GM12878 (cell line): ENCODE measurements around the gene FAM234A. TPM values are rescaled to one million over a fixed set of nuclear protein-coding genes. Genes with fewer than 3 reads are reported as not detected.
A peak's percentile ranks its signal among the peaks of the same experiment; 100 is the strongest.

Experiments used
- ATAC-seq: fragments of 200-7000 bp; cut with Tn5 transposase; 3 replicates; pipeline ENCODE4 v1.9.1; 2020; ENCODE audit warnings: mild to moderate bottlenecking, moderate library complexity
- BruUV-seq: library from RNA; stranded (reverse); fragments of 400-500 nt; replicated peaks from 2 replicates; lab custom pipeline; 2021; lab: Mats Ljungman, UMichigan
- CTCF ChIA-PET: fragments of 300-600 bp; sonication (Branson Sonifier 250); formaldehyde crosslinking; extraction: SDS; loops from one replicate; lab custom pipeline; 2021; ENCODE audit warnings: inconsistent platforms; lab: Yijun Ruan, JAX
- POLR2A ChIA-PET: fragments of 350-600 bp; formaldehyde crosslinking; extraction: SDS; loops from one replicate; lab custom pipeline; 2021; ENCODE audit warnings: inconsistent platforms; lab: Charles Lee
- RAD21 ChIA-PET: fragments of 300-600 bp; sonication (Branson Sonifier 250); formaldehyde crosslinking; loops from one replicate; lab custom pipeline; 2023; ENCODE audit warnings: antibody characterized with exemption; ENCODE audit not compliant: unreplicated experiment; lab: Charles Lee
- SMC1A ChIA-PET: fragments of 300-600 bp; sonication (Branson Sonifier 250); formaldehyde crosslinking; loops from one replicate; lab custom pipeline; 2023; ENCODE audit not compliant: unreplicated experiment, uncharacterized antibody; lab: Charles Lee
- DNase-seq: peaks from one replicate; pipeline ENCODE4 v3.0.0-alpha.2; 2011; ENCODE audit warnings: low read depth, low spot score
- FAIRE-seq: peaks from 3 replicates; lab custom pipeline; 2011; peaks lifted over from hg19 to GRCh38; lab: Jason Lieb, UNC
- H2AFZ ChIP-seq: 2 replicates; pipeline ENCODE4 v1.6.0; 2011; ENCODE audit warnings: low read depth, low read length, control low read depth; ENCODE audit not compliant: control insufficient read depth
- H3K27ac ChIP-seq: 2 replicates; pipeline ENCODE4 v1.5.1; 2011; ENCODE audit warnings: control low read depth; ENCODE audit not compliant: control insufficient read depth, insufficient read depth
- H3K27me3 ChIP-seq, 2 experiments: replicated peaks in 1 of 2; 2 replicates each; pipeline versions ENCODE4 v1.6.0 to v1.6.1; 2011; ENCODE audit warnings: low read length in 1 of 2; ENCODE audit not compliant: control insufficient read depth in 2 of 2, insufficient read depth in 2 of 2
- H3K36me3 ChIP-seq, 2 experiments: 2 replicates each; pipeline ENCODE4 v1.5.1; 2011; ENCODE audit warnings: low read length in 1 of 2; ENCODE audit not compliant: control insufficient read depth in 2 of 2, insufficient read depth in 2 of 2
- H3K4me1 ChIP-seq: 2 replicates; pipeline ENCODE4 v1.6.1; 2011; ENCODE audit warnings: mild to moderate bottlenecking, low read length, moderate library complexity, mixed read lengths; ENCODE audit not compliant: control insufficient read depth, insufficient read depth
- H3K4me2 ChIP-seq: 2 replicates; pipeline ENCODE4 v1.6.0; 2011; ENCODE audit warnings: control low read depth; ENCODE audit not compliant: control insufficient read depth, insufficient read depth
- H3K4me3 ChIP-seq: fragments of 200-600 bp; sonication (generic); 2 replicates; pipeline ENCODE4 v1.5.1; 2016
- H3K79me2 ChIP-seq: 2 replicates; pipeline ENCODE4 v1.6.0; 2011; ENCODE audit warnings: low read length; ENCODE audit not compliant: control insufficient read depth, insufficient read depth
- H3K9ac ChIP-seq: 2 replicates; pipeline ENCODE4 v1.8.0; 2011; ENCODE audit warnings: low read length, control low read depth, mixed read lengths; ENCODE audit not compliant: control insufficient read depth, insufficient read depth
- H3K9me3 ChIP-seq: replicated peaks from 3 replicates; pipeline ENCODE4 v1.5.1; 2011; ENCODE audit warnings: mild to moderate bottlenecking, low read length; ENCODE audit not compliant: control insufficient read depth, insufficient read depth
- H4K20me1 ChIP-seq: 2 replicates; pipeline ENCODE4 v1.6.0; 2011; ENCODE audit not compliant: control insufficient read depth, insufficient read depth
- E4F1 ChIP-seq: fragments of 450-650 bp; IDR thresholded peaks from 2 replicates; pipeline ENCODE4 v1.6.1; 2018; ENCODE audit warnings: borderline replicate concordance, mild to moderate bottlenecking; ENCODE audit not compliant: partially characterized antibody
- HDAC6 ChIP-seq: fragments of 200-600 bp; sonication (generic); IDR thresholded peaks from one replicate; pipeline ENCODE4 v1.8.0; 2017; ENCODE audit warnings: antibody characterized with exemption; ENCODE audit not compliant: unreplicated experiment
- HSF1 ChIP-seq: fragments of 150-350 bp; IDR thresholded peaks from 2 replicates; pipeline ENCODE4 v1.6.1; 2014; ENCODE audit warnings: mild to moderate bottlenecking, low read depth, low read length
- IRF4 ChIP-seq: IDR thresholded peaks from 2 replicates; pipeline ENCODE4 v1.6.1; 2011; ENCODE audit warnings: low read depth, low read length
- SUZ12 ChIP-seq: fragments of 200-600 bp; sonication (generic); IDR thresholded peaks from one replicate; pipeline ENCODE4 v1.6.1; 2018; ENCODE audit warnings: antibody characterized with exemption, mild to moderate bottlenecking; ENCODE audit not compliant: unreplicated experiment
- YY1 ChIP-seq: IDR thresholded peaks from 2 replicates; pipeline ENCODE4 v1.6.1; 2011; ENCODE audit warnings: low read depth, mild to moderate bottlenecking, low read length
- WGBS: methylation state at CpG from one replicate; pipeline ENCODE4 v1.1.6; 2016; ENCODE audit warnings: low lambda C conversion rate; ENCODE audit not compliant: insufficient replicate concordance, insufficient coverage; ENCODE audit errors: missing lambda C conversion rate; 5-methylcytosine and 5-hydroxymethylcytosine counted together
- in situ Hi-C: fragments of 300-500 bp; cut with MboI; formaldehyde crosslinking; loops from 9 replicates; pipeline ENCODE4 v1.14.3; 2018; ENCODE audit warnings: mixed read lengths
- intact Hi-C: fragments of 100-400 bp; cut with micrococcal nuclease; formaldehyde crosslinking; loops from one replicate; pipeline ENCODE4 v1.14.2; 2022; ENCODE audit not compliant: unreplicated experiment
- polyA plus RNA-seq, 11 experiments: library from polyadenylated mRNA; depleted of rRNA in 4 of 11; unstranded in 6 of 11; stranded (reverse) in 5 of 11; fragments of >200 nt; fragmentation: Nextera tagmentation in 4 of 11; fragmentation: Illumina TruSeq in 1 of 11; extraction: Ambion mirVana in 4 of 11; extraction: Trizol in 1 of 11; gene quantifications; 1 replicate in 1 of 11; 2 replicates in 10 of 11; pipeline versions ENCODE4 v1.2.1 to v1.2.3, GENCODE V29; 2011 to 2016; ENCODE audit warnings: inconsistent platforms in 2 of 11, missing spikeins in 2 of 11, low read depth in 1 of 11
- total RNA-seq, 4 experiments: library from RNA; depleted of rRNA in 3 of 4; stranded (reverse); fragments of >200 nt in 3 of 4; fragmentation: Illumina TruSeq in 1 of 4; extraction: Trizol in 1 of 4; gene quantifications; 2 replicates each; pipeline versions ENCODE4 v1.2.1 to v1.2.3, GENCODE V29; 2013 to 2021
- TF ChIP-seq, protein P1 (sequence below): fragments of 450-650 bp; formaldehyde crosslinking; IDR thresholded peaks from 2 replicates; pipeline ENCODE4 v1.4.0; 2022; ENCODE audit warnings: mild to moderate bottlenecking, moderate library complexity
- TF ChIP-seq, protein P2 (sequence below): fragments of 450-650 bp; formaldehyde crosslinking; IDR thresholded peaks from 2 replicates; pipeline ENCODE4 v1.4.0; 2020; ENCODE audit warnings: mild to moderate bottlenecking, moderate library complexity

FAM234A gene
- total and polyA plus RNA-seq, 10 of the 15 experiments (the other 5 are each of a cell fraction or from before 2014, with no cell fraction given), result 1.6 to 37.6 (median 17.3) TPM

GRCh38 chr16:273547-274421, 39.2 kb downstream of the FAM234A start (continued):
- TF ChIP-seq, protein P1, sequence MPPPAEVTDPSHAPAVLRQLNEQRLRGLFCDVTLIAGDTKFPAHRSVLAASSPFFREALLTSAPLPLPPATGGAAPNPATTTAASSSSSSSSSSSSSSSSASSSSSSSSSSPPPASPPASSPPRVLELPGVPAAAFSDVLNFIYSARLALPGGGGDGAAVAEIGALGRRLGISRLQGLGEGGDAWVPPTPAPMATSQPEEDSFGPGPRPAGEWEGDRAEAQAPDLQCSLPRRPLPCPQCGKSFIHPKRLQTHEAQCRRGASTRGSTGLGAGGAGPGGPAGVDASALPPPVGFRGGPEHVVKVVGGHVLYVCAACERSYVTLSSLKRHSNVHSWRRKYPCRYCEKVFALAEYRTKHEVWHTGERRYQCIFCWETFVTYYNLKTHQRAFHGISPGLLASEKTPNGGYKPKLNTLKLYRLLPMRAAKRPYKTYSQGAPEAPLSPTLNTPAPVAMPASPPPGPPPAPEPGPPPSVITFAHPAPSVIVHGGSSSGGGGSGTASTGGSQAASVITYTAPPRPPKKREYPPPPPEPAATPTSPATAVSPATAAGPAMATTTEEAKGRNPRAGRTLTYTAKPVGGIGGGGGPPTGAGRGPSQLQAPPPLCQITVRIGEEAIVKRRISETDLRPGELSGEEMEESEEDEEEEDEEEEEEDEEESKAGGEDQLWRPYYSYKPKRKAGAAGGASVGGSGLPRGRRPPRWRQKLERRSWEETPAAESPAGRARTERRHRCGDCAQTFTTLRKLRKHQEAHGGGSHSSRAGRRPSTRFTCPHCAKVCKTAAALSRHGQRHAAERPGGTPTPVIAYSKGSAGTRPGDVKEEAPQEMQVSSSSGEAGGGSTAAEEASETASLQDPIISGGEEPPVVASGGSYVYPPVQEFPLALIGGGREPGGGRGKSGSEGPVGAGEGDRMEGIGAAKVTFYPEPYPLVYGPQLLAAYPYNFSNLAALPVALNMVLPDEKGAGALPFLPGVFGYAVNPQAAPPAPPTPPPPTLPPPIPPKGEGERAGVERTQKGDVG (CRISPR knock-in tag), result no peak
- TF ChIP-seq YY1, result no peak
- no peak for TF ChIP-seq HSF1
- TF ChIP-seq, all 136 proteins: peak for 0

GRCh38 chr16:275041-275641, 40.5 kb downstream of the FAM234A start:
- in situ Hi-C loops, result no loop called here
- FAIRE-seq, result no peak
- TF ChIP-seq E4F1, result no peak
- TF ChIP-seq, protein P2, sequence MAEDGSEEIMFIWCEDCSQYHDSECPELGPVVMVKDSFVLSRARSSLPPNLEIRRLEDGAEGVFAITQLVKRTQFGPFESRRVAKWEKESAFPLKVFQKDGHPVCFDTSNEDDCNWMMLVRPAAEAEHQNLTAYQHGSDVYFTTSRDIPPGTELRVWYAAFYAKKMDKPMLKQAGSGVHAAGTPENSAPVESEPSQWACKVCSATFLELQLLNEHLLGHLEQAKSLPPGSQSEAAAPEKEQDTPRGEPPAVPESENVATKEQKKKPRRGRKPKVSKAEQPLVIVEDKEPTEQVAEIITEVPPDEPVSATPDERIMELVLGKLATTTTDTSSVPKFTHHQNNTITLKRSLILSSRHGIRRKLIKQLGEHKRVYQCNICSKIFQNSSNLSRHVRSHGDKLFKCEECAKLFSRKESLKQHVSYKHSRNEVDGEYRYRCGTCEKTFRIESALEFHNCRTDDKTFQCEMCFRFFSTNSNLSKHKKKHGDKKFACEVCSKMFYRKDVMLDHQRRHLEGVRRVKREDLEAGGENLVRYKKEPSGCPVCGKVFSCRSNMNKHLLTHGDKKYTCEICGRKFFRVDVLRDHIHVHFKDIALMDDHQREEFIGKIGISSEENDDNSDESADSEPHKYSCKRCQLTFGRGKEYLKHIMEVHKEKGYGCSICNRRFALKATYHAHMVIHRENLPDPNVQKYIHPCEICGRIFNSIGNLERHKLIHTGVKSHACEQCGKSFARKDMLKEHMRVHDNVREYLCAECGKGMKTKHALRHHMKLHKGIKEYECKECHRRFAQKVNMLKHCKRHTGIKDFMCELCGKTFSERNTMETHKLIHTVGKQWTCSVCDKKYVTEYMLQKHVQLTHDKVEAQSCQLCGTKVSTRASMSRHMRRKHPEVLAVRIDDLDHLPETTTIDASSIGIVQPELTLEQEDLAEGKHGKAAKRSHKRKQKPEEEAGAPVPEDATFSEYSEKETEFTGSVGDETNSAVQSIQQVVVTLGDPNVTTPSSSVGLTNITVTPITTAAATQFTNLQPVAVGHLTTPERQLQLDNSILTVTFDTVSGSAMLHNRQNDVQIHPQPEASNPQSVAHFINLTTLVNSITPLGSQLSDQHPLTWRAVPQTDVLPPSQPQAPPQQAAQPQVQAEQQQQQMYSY (CRISPR knock-in tag), result no peak
- TF ChIP-seq IRF4, result no peak
- peak; percentile 86 for TF ChIP-seq HDAC6
- peak; percentile 73 for TF ChIP-seq SUZ12

More at GRCh38 chr16:275041-275641, 40.5 kb downstream of the FAM234A start:
- DNase-seq (no peak), ATAC-seq (peak; percentile 21; the same call in 1 of the 3 replicates)
- Histone ChIP-seq H3K9ac (no peak overlapping the region), H3K4me2 (peak overlapping the region; percentile 42; the same call in 1 of the 2 replicates), H3K27me3 (peaks cover 0 to 3% of the 10 kb centered on the region in 2 experiments; a peak in 2 of 4 replicates), H2AFZ (no peak overlapping the region), H3K79me2 (no peaks in the 10 kb centered on the region), H3K36me3 (no peaks in the 10 kb centered on the region), H3K4me3 (no peak overlapping the region), H3K9me3 (no peaks in the 10 kb centered on the region), H4K20me1 (no peaks in the 10 kb centered on the region), H3K4me1 (no peaks in the 10 kb centered on the region), H3K27ac (no peak overlapping the region)
- ChIA-PET CTCF (no interaction called here), SMC1A (no interaction called here), RAD21 (no interaction called here), POLR2A (no interaction called here)
- WGBS, result 4% methylated on average over 51 of the region's 58 CpGs
- no TSS peak for BruUV-seq
- intact Hi-C loops, result no loop called here
